Ascending aorta (tissue), 2 donors: ENCODE data around the gene ARHGAP25. TPM values are rescaled to one million over a fixed set of nuclear protein-coding genes. Genes with fewer than 3 reads are reported as not detected.

Source experiments
- DNase-seq, 2 donors: peaks; one replicate each; pipeline ENCODE4 v3.0.0-alpha.2; 2019; ENCODE audit warnings: low spot score in 2 of 2
- H3K27ac ChIP-seq, 2 donors: fragments of 200-600 bp; sonication (generic); one replicate each; pipeline ENCODE4 v1.5.1; 2016 to 2017; ENCODE audit warnings: mild to moderate bottlenecking in 1 of 2
- H3K27me3 ChIP-seq: fragments of 200-600 bp; sonication (generic); one replicate; pipeline ENCODE4 v1.5.1; 2017
- H3K36me3 ChIP-seq, 2 donors: fragments of 200-600 bp; sonication (generic); one replicate each; pipeline ENCODE4 v1.5.1; 2016
- H3K4me1 ChIP-seq, 2 donors: fragments of 200-600 bp; sonication (generic); one replicate each; pipeline ENCODE4 v1.5.1; 2016 to 2017; ENCODE audit warnings: mild to moderate bottlenecking in 1 of 2
- H3K4me3 ChIP-seq, 2 donors: fragments of 200-600 bp; sonication (generic); one replicate each; pipeline ENCODE4 v1.5.1; 2016 to 2017; ENCODE audit warnings: mild to moderate bottlenecking in 1 of 2
- H3K9me3 ChIP-seq, 2 donors: fragments of 200-600 bp; sonication (generic); one replicate each; pipeline ENCODE4 v1.5.1; 2016
- intact Hi-C: fragments of 100-400 bp; cut with DNase I; formaldehyde crosslinking; loops from one replicate; pipeline ENCODE4 v1.15.1; 2023
- total RNA-seq: library from RNA; depleted of rRNA; stranded (reverse); fragments of >200 nt; gene quantifications from one replicate; pipeline ENCODE4 v1.1.0, GENCODE V29; 2016
- TF ChIP-seq, protein P1 (sequence below), 3 experiments: fragments of 200-600 bp in 2 of 3; fragments of 450-650 bp in 1 of 3; sonication (generic) in 2 of 3; IDR thresholded peaks; one replicate each; pipeline ENCODE4 v1.5.1; 2016 to 2019; ENCODE audit warnings: antibody characterized with exemption in 3 of 3, mild to moderate bottlenecking in 1 of 3, moderate library complexity in 1 of 3

The ARHGAP25 gene
- total RNA-seq, 1 donor from 2014 or later: 8.3 TPM

DNA sequence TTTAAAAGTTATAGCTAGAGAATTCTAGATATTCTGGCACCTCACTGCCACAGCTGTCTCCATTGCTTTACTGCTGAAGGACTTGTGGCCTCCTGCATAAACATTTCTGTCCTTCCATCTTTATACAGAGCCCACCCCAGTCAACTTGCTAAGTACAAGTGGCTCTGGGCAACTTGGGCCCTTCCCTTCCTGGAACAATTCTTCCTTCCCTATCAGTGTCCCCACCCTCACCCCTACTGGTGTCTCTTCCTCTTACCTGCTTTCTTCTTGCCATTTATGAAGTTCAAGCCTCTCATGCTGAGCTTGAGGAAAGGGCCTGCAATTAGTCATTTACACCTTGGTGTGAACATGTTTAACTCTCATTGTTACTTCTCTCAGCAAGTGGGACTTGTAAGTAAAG is 45.0 kb downstream of the ARHGAP25 start:
- H3K27ac ChIP-seq: peak overlapping the region in 1 of 2 donors; percentile 11
- H3K27me3 ChIP-seq: no peaks in the 10 kb centered on the region
- no peak for DNase-seq
- intact Hi-C loops: no loop called here
- H3K4me1 ChIP-seq: no peaks in the 10 kb centered on the region
- H3K36me3 ChIP-seq: no peaks in the 10 kb centered on the region
- no peak overlapping the region for H3K4me3 ChIP-seq
- no peaks in the 10 kb centered on the region for H3K9me3 ChIP-seq
- TF ChIP-seq, protein P1, sequence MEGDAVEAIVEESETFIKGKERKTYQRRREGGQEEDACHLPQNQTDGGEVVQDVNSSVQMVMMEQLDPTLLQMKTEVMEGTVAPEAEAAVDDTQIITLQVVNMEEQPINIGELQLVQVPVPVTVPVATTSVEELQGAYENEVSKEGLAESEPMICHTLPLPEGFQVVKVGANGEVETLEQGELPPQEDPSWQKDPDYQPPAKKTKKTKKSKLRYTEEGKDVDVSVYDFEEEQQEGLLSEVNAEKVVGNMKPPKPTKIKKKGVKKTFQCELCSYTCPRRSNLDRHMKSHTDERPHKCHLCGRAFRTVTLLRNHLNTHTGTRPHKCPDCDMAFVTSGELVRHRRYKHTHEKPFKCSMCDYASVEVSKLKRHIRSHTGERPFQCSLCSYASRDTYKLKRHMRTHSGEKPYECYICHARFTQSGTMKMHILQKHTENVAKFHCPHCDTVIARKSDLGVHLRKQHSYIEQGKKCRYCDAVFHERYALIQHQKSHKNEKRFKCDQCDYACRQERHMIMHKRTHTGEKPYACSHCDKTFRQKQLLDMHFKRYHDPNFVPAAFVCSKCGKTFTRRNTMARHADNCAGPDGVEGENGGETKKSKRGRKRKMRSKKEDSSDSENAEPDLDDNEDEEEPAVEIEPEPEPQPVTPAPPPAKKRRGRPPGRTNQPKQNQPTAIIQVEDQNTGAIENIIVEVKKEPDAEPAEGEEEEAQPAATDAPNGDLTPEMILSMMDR (IDR thresholded peaks at IDR 0.05): no peak

DNA sequence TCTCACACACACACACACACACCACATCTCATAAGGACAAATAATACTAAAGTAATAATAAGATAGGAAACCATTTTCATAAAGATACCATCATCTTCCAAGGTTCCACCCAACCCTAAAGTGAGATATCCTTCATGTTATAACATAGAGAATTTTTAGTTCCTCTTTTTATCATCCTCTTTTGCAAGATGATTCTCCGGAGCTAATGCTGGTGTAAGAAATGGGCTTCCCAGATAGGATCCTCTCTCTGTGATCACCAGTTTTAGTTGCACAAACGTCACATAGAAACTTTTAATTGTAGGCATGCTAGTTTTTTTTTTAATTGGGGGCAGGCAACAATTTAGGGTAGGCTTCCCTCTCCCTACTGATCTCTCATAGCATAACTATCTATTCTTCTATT is 49.6 kb downstream of the ARHGAP25 start:
- Histone ChIP-seq H3K4me3 (no peak overlapping the region), H3K9me3 (no peaks in the 10 kb centered on the region), H3K36me3 (no peaks in the 10 kb centered on the region), H3K27ac (no peak overlapping the region), H3K4me1 (no peaks in the 10 kb centered on the region), H3K27me3 (no peaks in the 10 kb centered on the region)
- DNase-seq: no peak
- intact Hi-C loops: no loop called here
- TF ChIP-seq, protein P1 (IDR thresholded peaks at IDR 0.05): no peak

DNA sequence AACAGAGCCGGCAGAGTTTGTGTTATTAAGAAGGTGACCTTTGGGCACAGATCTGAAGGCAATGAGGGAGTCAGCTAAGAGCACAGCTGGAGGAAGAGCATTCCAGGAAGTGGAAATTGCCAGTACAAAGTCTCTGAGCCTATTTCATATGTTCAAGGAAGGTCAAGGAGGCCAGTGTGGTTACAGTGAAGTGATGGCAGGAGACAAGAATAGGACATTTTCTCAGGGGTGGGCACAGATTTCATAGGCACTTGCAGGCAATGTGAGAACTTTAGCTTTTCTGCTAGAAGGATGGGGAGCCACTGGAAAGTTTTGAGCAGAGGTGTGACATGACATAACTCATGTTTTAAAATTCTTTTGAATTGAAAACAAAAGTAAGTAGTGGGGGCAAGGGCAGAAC is 50.3 kb downstream of the ARHGAP25 start:
- no peaks in the 10 kb centered on the region for H3K27me3 ChIP-seq
- TF ChIP-seq, protein P1 (IDR thresholded peaks at IDR 0.05): no peak
- intact Hi-C loops: no loop called here
- DNase-seq: no peak
- no peaks in the 10 kb centered on the region for H3K36me3 ChIP-seq
- no peaks in the 10 kb centered on the region for H3K4me1 ChIP-seq
- H3K4me3 ChIP-seq: no peak overlapping the region
- H3K27ac ChIP-seq: no peak overlapping the region
- H3K9me3 ChIP-seq: no peaks in the 10 kb centered on the region

DNA sequence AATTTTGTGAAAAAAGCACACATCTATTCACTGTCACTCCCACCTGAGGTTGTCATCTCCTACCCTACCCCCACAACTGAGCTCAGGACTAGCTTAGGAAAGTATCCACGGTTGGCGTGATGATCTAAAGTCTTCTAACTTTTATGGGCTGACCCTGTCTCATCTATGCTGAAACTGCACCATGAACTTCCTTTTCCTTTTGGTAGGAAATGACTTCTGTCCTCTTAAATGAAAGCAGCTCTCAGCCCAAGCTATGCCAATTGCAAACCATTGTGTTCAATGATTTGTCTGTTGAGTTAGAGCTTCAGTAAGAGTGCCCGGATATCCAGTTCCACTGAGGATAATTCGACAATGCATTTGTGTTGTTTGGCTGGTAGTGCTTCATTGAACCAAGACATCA is 52.7 kb downstream of the ARHGAP25 start:
- TF ChIP-seq, protein P1 (IDR thresholded peaks at IDR 0.05): no peak
- Histone ChIP-seq H3K4me1 (no peaks in the 10 kb centered on the region), H3K36me3 (no peaks in the 10 kb centered on the region)

DNA sequence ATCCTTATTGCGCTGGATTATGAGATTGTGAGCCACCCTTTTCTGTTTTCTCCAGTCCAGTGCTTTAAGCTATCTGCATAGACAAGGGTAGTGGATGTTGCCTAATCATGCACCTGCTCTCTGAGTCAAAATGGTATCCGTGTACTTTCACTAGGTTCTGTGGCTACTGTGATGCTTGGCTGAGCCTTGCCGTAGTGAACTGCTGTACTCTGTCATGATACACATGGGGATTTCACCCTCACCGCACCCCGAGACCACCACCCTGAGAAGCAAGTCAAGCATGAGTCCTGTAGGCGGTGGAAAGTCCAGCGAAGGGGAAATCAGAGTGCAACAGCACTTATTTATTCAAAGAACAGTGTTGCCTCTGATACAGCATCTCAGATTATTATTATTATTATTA is 55.0 kb downstream of the ARHGAP25 start:
- intact Hi-C loops: no loop called here
- no peak overlapping the region for H3K27ac ChIP-seq
- H3K36me3 ChIP-seq: no peaks in the 10 kb centered on the region

More for the DNA sequence above, 52.7 kb downstream of the ARHGAP25 start:
- Histone ChIP-seq H3K9me3 (no peaks in the 10 kb centered on the region), H3K27ac (no peak overlapping the region), H3K27me3 (no peaks in the 10 kb centered on the region), H3K4me3 (no peak overlapping the region)
- no peak for DNase-seq
- intact Hi-C loops: no loop called here

More for the DNA sequence above, 55.0 kb downstream of the ARHGAP25 start:
- H3K9me3 ChIP-seq: no peaks in the 10 kb centered on the region
- H3K4me3 ChIP-seq: no peak overlapping the region
- no peak for DNase-seq
- no peaks in the 10 kb centered on the region for H3K4me1 ChIP-seq
- TF ChIP-seq, protein P1 (IDR thresholded peaks at IDR 0.05): no peak
- H3K27me3 ChIP-seq: no peaks in the 10 kb centered on the region
